GM23338 (cell line): ENCODE measurements around the gene SPP2. TPM values are rescaled to one million over a fixed set of nuclear protein-coding genes. Genes with fewer than 3 reads are reported as not detected.

Experiments
- ATAC-seq: fragments of 200-7000 bp; cut with Tn5 transposase; 3 replicates; pipeline ENCODE4 v1.9.1; 2020
- DNase-seq: peaks from one replicate; pipeline ENCODE4 v3.0.0-alpha.2; 2015; ENCODE audit warnings: low spot score
- H2AFZ ChIP-seq: fragments of 200-600 bp; sonication (generic); 2 replicates; pipeline ENCODE4 v1.8.0; 2016; ENCODE audit warnings: antibody characterized with exemption, mild to moderate bottlenecking, moderate library complexity
- H3F3A ChIP-seq: fragments of 200-600 bp; sonication (generic); replicated peaks from 2 replicates; pipeline ENCODE4 v1.8.0; 2017; ENCODE audit warnings: antibody characterized with exemption, mixed run types, low read depth
- H3K27ac ChIP-seq: fragments of 200-600 bp; sonication (generic); 2 replicates; pipeline ENCODE4 v1.6.1; 2016; ENCODE audit warnings: low read depth
- H3K27me3 ChIP-seq: fragments of 200-600 bp; sonication (generic); 2 replicates; pipeline ENCODE4 v1.8.0; 2016; ENCODE audit warnings: mild to moderate bottlenecking, mixed run types, moderate library complexity; ENCODE audit not compliant: insufficient read depth
- H3K36me3 ChIP-seq: fragments of 200-600 bp; sonication (generic); 2 replicates; pipeline ENCODE4 v1.8.0; 2016; ENCODE audit warnings: mild to moderate bottlenecking; ENCODE audit not compliant: insufficient read depth
- H3K4me1 ChIP-seq: fragments of 200-600 bp; sonication (generic); 2 replicates; pipeline ENCODE4 v1.8.0; 2016; ENCODE audit warnings: mild to moderate bottlenecking, moderate library complexity; ENCODE audit not compliant: insufficient read depth
- H3K4me2 ChIP-seq: fragments of 200-600 bp; sonication (generic); 2 replicates; pipeline ENCODE4 v1.7.1; 2017; ENCODE audit warnings: mixed run types
- H3K4me3 ChIP-seq: fragments of 200-600 bp; sonication (generic); 2 replicates; pipeline ENCODE4 v1.6.1; 2016; ENCODE audit warnings: mixed run types
- H3K79me2 ChIP-seq: fragments of 200-600 bp; sonication (generic); replicated peaks from 2 replicates; pipeline ENCODE4 v1.8.0; 2017; ENCODE audit warnings: mild to moderate bottlenecking; ENCODE audit not compliant: insufficient read depth
- H3K9me2 ChIP-seq: fragments of 200-600 bp; sonication (generic); 2 replicates; pipeline ENCODE4 v1.8.0; 2017; ENCODE audit not compliant: insufficient read depth
- H4K20me1 ChIP-seq: fragments of 200-600 bp; sonication (generic); replicated peaks from 2 replicates; pipeline ENCODE4 v1.8.0; 2017; ENCODE audit warnings: mild to moderate bottlenecking; ENCODE audit not compliant: insufficient read depth
- H3K27ac Mint-ChIP-seq: 2 replicates; pipeline ENCODE4 v1.8.0; 2020; ENCODE audit warnings: inconsistent platforms, mild to moderate bottlenecking, moderate library complexity, mixed read lengths
- H3K27me3 Mint-ChIP-seq: 3 replicates; pipeline ENCODE4 v1.8.0; 2022; ENCODE audit warnings: low read depth, mild to moderate bottlenecking, moderate library complexity, mixed read lengths, inconsistent platforms; ENCODE audit not compliant: insufficient read depth, poor library complexity
- H3K36me3 Mint-ChIP-seq: 3 replicates; pipeline ENCODE4 v1.8.0; 2021; ENCODE audit warnings: low read depth, mild to moderate bottlenecking, inconsistent platforms, moderate library complexity, mixed read lengths
- H3K4me1 Mint-ChIP-seq: 3 replicates; pipeline ENCODE4 v1.8.0; 2020; ENCODE audit warnings: mild to moderate bottlenecking, inconsistent platforms, mixed read lengths
- H3K4me3 Mint-ChIP-seq: 3 replicates; pipeline ENCODE4 v1.8.0; 2021; ENCODE audit warnings: moderate library complexity, mild to moderate bottlenecking, inconsistent platforms, mixed read lengths
- H3K9me3 Mint-ChIP-seq: 3 replicates; pipeline ENCODE4 v1.8.0; 2020; ENCODE audit warnings: moderate library complexity, mild to moderate bottlenecking, inconsistent platforms, mixed read lengths
- CREB1 ChIP-seq: fragments of 250-450 bp; sonication (Bioruptor Pico); IDR thresholded peaks from 2 replicates; pipeline ENCODE4 v1.5.0; 2020; ENCODE audit warnings: low read depth, mild to moderate bottlenecking, moderate library complexity
- EZH2 ChIP-seq: fragments of 200-600 bp; sonication (generic); IDR thresholded peaks from one replicate; pipeline ENCODE4 v1.8.0; 2017; ENCODE audit warnings: antibody characterized with exemption, mild to moderate bottlenecking, low read depth; ENCODE audit not compliant: unreplicated experiment
- EZH2phosphoT487 ChIP-seq: fragments of 200-600 bp; sonication (generic); IDR thresholded peaks from one replicate; pipeline ENCODE4 v1.8.1; 2018; ENCODE audit warnings: antibody characterized with exemption; ENCODE audit not compliant: unreplicated experiment
- JUNB ChIP-seq: IDR thresholded peaks from one replicate; pipeline ENCODE4 v1.6.1; 2016; ENCODE audit warnings: antibody characterized with exemption; ENCODE audit not compliant: unreplicated experiment
- NANOG ChIP-seq: IDR thresholded peaks from 2 replicates; pipeline ENCODE4 v1.6.1; 2016; ENCODE audit warnings: antibody characterized with exemption, borderline replicate concordance
- POLR2AphosphoS5 ChIP-seq: IDR thresholded peaks from 2 replicates; pipeline ENCODE4 v1.6.1; 2016; ENCODE audit warnings: antibody characterized with exemption, low read depth
- STAT1 ChIP-seq: IDR thresholded peaks from one replicate; pipeline ENCODE4 v1.6.1; 2016; ENCODE audit warnings: antibody characterized with exemption; ENCODE audit not compliant: unreplicated experiment
- ZNF114 ChIP-seq: fragments of 250-450 bp; sonication (Bioruptor Pico); IDR thresholded peaks from 2 replicates; pipeline ENCODE4 v1.5.0; 2020; ENCODE audit warnings: mild to moderate bottlenecking, moderate library complexity
- ZNF331 ChIP-seq: fragments of 250-450 bp; sonication (Bioruptor Pico); IDR thresholded peaks from 2 replicates; pipeline ENCODE4 v1.5.0; 2020; ENCODE audit warnings: low read depth, mild to moderate bottlenecking, moderate library complexity
- polyA plus RNA-seq: library from polyadenylated mRNA; unstranded; fragments of >200 nt; fragmentation: Nextera tagmentation; extraction: Ambion mirVana; gene quantifications from 2 replicates; pipeline ENCODE4 v1.2.1, GENCODE V29; 2016
- total RNA-seq: library from RNA; depleted of rRNA; stranded (reverse); fragments of >200 nt; shearing (Covaris generic); gene quantifications from 2 replicates; pipeline ENCODE4 v1.2.3, GENCODE V29; 2014
- TF ChIP-seq, protein P1 (sequence below): IDR thresholded peaks from 2 replicates; pipeline ENCODE4 v1.6.1; 2016; ENCODE audit warnings: antibody characterized with exemption
- TF ChIP-seq, protein P2 (sequence below): IDR thresholded peaks from one replicate; pipeline ENCODE4 v1.6.1; 2018; ENCODE audit warnings: antibody characterized with exemption; ENCODE audit not compliant: unreplicated experiment
- TF ChIP-seq, protein P3 (sequence below): fragments of 250-450 bp; sonication (Bioruptor Pico); IDR thresholded peaks from 2 replicates; pipeline ENCODE4 v1.5.0; 2020; ENCODE audit warnings: mild to moderate bottlenecking, moderate library complexity
- TF ChIP-seq, protein P4 (sequence below), 2 experiments: fragments of 200-600 bp in 1 of 2; sonication (generic) in 1 of 2; conservative IDR thresholded peaks; 2 replicates each; pipeline versions ENCODE4 v1.5.1 to v1.6.1; 2016 to 2017; ENCODE audit warnings: antibody characterized with exemption in 2 of 2, low read depth in 2 of 2, mild to moderate bottlenecking in 2 of 2, moderate library complexity in 1 of 2

The SPP2 gene
- total and polyA plus RNA-seq, 2 experiments from 2014 or later: not detected

DNA sequence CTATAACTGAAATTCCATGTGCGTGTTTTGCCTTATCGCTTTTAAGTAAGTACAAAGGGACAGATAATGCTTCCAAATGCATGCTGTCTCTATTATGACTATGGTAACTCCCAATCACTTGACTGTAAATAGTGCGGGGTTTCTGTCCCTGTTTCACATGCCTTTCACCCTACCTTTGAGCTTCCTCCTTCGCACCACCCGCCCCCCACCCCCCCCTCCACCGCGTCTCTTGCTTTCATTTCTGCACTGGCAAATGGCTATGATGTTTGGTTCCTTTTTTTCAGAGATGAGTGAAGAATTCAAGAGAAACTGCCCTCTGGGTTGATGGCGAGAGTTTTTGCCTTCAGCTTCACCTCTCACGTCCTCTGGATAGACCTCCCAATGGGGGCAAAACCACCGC is 25.0 kb upstream of the SPP2 start:
- Mint-ChIP-seq H3K4me1 (no peaks in the 10 kb centered on the region; the same call in 2 of the 3 replicates), H3K4me3 (no peak overlapping the region), H3K27ac (no peak overlapping the region), H3K36me3 (peaks cover 9% of the 10 kb centered on the region), H3K9me3 (peaks cover 33% of the 10 kb centered on the region), H3K27me3 (no peaks in the 10 kb centered on the region)
- no peak for DNase-seq
- Histone ChIP-seq H4K20me1 (no peaks in the 10 kb centered on the region), H3K9me2 (0 out of 2 replicates have a peak, but pooled peaks cover 5% of the 10 kb centered on the region), H3K4me1 (no peaks in the 10 kb centered on the region), H3K4me3 (no peak overlapping the region), H3K27me3 (no peaks in the 10 kb centered on the region), H2AFZ (no peak overlapping the region), H3K27ac (no peak overlapping the region), H3K4me2 (no peak overlapping the region), H3K36me3 (no peaks in the 10 kb centered on the region; the same call in 1 of the 2 replicates), H3F3A (no peaks in the 10 kb centered on the region), H3K79me2 (no peaks in the 10 kb centered on the region)
- no peak for ATAC-seq
- TF ChIP-seq, protein P1, sequence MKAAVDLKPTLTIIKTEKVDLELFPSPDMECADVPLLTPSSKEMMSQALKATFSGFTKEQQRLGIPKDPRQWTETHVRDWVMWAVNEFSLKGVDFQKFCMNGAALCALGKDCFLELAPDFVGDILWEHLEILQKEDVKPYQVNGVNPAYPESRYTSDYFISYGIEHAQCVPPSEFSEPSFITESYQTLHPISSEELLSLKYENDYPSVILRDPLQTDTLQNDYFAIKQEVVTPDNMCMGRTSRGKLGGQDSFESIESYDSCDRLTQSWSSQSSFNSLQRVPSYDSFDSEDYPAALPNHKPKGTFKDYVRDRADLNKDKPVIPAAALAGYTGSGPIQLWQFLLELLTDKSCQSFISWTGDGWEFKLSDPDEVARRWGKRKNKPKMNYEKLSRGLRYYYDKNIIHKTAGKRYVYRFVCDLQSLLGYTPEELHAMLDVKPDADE: no peak
- TF ChIP-seq, protein P2, sequence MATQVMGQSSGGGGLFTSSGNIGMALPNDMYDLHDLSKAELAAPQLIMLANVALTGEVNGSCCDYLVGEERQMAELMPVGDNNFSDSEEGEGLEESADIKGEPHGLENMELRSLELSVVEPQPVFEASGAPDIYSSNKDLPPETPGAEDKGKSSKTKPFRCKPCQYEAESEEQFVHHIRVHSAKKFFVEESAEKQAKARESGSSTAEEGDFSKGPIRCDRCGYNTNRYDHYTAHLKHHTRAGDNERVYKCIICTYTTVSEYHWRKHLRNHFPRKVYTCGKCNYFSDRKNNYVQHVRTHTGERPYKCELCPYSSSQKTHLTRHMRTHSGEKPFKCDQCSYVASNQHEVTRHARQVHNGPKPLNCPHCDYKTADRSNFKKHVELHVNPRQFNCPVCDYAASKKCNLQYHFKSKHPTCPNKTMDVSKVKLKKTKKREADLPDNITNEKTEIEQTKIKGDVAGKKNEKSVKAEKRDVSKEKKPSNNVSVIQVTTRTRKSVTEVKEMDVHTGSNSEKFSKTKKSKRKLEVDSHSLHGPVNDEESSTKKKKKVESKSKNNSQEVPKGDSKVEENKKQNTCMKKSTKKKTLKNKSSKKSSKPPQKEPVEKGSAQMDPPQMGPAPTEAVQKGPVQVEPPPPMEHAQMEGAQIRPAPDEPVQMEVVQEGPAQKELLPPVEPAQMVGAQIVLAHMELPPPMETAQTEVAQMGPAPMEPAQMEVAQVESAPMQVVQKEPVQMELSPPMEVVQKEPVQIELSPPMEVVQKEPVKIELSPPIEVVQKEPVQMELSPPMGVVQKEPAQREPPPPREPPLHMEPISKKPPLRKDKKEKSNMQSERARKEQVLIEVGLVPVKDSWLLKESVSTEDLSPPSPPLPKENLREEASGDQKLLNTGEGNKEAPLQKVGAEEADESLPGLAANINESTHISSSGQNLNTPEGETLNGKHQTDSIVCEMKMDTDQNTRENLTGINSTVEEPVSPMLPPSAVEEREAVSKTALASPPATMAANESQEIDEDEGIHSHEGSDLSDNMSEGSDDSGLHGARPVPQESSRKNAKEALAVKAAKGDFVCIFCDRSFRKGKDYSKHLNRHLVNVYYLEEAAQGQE: no peak
- TF ChIP-seq ZNF331 (CRISPR knock-in tag): no peak
- no peak for TF ChIP-seq NANOG
- TF ChIP-seq, protein P3, sequence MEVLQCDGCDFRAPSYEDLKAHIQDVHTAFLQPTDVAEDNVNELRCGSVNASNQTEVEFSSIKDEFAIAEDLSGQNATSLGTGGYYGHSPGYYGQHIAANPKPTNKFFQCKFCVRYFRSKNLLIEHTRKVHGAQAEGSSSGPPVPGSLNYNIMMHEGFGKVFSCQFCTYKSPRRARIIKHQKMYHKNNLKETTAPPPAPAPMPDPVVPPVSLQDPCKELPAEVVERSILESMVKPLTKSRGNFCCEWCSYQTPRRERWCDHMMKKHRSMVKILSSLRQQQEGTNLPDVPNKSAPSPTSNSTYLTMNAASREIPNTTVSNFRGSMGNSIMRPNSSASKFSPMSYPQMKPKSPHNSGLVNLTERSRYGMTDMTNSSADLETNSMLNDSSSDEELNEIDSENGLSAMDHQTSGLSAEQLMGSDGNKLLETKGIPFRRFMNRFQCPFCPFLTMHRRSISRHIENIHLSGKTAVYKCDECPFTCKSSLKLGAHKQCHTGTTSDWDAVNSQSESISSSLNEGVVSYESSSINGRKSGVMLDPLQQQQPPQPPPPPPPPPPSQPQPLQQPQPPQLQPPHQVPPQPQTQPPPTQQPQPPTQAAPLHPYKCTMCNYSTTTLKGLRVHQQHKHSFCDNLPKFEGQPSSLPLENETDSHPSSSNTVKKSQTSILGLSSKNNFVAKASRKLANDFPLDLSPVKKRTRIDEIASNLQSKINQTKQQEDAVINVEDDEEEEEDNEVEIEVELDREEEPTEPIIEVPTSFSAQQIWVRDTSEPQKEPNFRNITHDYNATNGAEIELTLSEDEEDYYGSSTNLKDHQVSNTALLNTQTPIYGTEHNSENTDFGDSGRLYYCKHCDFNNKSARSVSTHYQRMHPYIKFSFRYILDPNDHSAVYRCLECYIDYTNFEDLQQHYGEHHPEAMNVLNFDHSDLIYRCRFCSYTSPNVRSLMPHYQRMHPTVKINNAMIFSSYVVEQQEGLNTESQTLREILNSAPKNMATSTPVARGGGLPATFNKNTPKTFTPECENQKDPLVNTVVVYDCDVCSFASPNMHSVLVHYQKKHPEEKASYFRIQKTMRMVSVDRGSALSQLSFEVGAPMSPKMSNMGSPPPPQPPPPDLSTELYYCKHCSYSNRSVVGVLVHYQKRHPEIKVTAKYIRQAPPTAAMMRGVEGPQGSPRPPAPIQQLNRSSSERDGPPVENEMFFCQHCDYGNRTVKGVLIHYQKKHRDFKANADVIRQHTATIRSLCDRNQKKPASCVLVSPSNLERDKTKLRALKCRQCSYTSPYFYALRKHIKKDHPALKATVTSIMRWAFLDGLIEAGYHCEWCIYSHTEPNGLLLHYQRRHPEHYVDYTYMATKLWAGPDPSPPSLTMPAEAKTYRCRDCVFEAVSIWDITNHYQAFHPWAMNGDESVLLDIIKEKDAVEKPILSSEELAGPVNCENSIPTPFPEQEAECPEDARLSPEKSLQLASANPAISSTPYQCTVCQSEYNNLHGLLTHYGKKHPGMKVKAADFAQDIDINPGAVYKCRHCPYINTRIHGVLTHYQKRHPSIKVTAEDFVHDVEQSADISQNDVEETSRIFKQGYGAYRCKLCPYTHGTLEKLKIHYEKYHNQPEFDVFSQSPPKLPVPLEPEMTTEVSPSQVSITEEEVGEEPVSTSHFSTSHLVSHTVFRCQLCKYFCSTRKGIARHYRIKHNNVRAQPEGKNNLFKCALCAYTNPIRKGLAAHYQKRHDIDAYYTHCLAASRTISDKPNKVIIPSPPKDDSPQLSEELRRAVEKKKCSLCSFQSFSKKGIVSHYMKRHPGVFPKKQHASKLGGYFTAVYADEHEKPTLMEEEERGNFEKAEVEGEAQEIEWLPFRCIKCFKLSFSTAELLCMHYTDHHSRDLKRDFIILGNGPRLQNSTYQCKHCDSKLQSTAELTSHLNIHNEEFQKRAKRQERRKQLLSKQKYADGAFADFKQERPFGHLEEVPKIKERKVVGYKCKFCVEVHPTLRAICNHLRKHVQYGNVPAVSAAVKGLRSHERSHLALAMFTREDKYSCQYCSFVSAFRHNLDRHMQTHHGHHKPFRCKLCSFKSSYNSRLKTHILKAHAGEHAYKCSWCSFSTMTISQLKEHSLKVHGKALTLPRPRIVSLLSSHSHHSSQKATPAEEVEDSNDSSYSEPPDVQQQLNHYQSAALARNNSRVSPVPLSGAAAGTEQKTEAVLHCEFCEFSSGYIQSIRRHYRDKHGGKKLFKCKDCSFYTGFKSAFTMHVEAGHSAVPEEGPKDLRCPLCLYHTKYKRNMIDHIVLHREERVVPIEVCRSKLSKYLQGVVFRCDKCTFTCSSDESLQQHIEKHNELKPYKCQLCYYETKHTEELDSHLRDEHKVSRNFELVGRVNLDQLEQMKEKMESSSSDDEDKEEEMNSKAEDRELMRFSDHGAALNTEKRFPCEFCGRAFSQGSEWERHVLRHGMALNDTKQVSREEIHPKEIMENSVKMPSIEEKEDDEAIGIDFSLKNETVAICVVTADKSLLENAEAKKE (CRISPR knock-in tag): no peak
- no peak for TF ChIP-seq POLR2AphosphoS5
- TF ChIP-seq ZNF114 (CRISPR knock-in tag): no peak
- TF ChIP-seq STAT1: no peak
- TF ChIP-seq JUNB: no peak
- no peak for TF ChIP-seq CREB1 (CRISPR knock-in tag)
- TF ChIP-seq EZH2phosphoT487: no peak
- TF ChIP-seq, protein P4, sequence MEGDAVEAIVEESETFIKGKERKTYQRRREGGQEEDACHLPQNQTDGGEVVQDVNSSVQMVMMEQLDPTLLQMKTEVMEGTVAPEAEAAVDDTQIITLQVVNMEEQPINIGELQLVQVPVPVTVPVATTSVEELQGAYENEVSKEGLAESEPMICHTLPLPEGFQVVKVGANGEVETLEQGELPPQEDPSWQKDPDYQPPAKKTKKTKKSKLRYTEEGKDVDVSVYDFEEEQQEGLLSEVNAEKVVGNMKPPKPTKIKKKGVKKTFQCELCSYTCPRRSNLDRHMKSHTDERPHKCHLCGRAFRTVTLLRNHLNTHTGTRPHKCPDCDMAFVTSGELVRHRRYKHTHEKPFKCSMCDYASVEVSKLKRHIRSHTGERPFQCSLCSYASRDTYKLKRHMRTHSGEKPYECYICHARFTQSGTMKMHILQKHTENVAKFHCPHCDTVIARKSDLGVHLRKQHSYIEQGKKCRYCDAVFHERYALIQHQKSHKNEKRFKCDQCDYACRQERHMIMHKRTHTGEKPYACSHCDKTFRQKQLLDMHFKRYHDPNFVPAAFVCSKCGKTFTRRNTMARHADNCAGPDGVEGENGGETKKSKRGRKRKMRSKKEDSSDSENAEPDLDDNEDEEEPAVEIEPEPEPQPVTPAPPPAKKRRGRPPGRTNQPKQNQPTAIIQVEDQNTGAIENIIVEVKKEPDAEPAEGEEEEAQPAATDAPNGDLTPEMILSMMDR (conservative IDR thresholded peaks at IDR 0.05; ENCODE audit: low read depth in 2 of 2): no peak
- no peak for TF ChIP-seq EZH2
